Ureter (tissue), 1 donor: ENCODE measurements around the gene SNRPE. TPM values are rescaled to one million over a fixed set of nuclear protein-coding genes. Genes with fewer than 3 reads are reported as not detected.

Source experiments
- DNase-seq: peaks from one replicate; pipeline ENCODE4 v3.0.0-alpha.2; 2020; ENCODE audit warnings: low spot score
- total RNA-seq: library from RNA; stranded (reverse); gene quantifications from one replicate; pipeline ENCODE4 v1.2.4, GENCODE V29; 2023
- donor health status: DM: yes; HTN: yes; CAD: no.

SNRPE gene
- total RNA-seq, 1 donor from 2014 or later = 131 TPM

GRCh38 chr1:203880606-203881005 lies 19.2 kb downstream of the SNRPE start:
- DNase-seq = no peak

GRCh38 chr1:203888807-203889251 lies 27.4 kb downstream of the SNRPE start:
- DNase-seq = no peak

- DNase-seq = no peak
Observed at GRCh38 chr1:203891950-203892349, 30.6 kb downstream of the SNRPE start.

- DNase-seq = no peak
Observed at GRCh38 chr1:203898458-203899352, 37.3 kb downstream of the SNRPE start.

DNA sequence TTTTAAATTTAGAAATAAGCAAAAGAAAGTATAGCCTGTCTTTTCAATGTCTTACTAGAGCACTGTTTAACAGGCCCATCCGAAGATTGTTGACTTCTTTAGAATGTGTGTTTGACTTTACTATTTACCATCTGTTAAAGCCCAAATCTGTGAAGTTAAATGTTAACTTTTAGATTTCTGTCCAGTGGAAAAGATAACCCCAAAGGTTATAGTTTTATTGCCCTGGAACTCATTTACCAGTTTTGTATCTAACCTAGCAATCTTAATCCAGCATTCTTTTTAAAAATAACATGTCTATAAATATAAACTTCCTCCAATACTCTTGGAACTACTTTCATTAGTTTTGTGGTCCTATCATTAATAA lies 37.9 kb downstream of the SNRPE start:
- no peak for DNase-seq

DNA sequence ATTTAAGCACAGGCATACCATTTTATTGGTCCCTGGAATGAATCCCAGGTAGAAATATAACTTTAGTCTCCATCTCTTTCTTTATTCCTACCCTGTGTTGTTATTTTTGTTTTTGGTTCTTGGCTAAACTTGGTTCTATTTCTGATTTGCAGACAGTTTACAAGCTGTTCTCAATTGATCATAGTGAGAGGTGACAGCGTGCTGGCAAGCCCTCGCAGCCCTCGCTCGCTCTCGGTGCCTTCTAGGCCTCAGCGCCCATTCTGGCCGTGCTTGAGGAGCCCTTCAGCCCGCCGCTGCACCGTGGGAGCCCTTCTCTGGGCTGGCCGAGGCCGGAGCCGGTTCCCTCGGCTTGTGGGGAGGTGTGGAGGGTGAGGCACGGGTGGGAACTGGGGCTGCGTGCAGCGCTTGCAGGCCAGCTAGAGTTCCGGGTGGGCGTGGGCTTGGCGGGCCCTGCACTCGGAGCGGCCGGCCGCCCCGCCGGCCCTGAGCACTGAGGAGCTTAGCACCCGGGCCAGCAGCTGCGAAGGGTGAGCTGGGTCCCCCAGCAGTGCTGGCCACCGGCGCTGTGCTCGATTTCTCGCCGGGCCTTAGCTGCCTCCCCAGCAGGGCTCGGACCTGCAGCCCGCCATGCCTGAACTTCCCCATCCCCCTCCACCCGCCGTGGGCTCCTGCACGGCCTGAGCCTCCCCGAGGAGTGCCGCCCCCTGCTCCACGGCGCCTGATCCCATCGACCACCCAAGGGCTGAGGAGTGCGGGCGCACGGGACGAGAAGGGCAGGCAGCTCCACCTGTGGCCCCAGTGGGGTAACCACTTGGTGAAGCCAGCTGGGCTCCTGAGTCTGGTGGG lies 38.7 kb downstream of the SNRPE start:
- DNase-seq = no peak

- DNase-seq = no peak
Observed at GRCh38 chr1:203901581-203901980, 40.2 kb downstream of the SNRPE start.

- DNase-seq = no peak
Observed at GRCh38 chr1:203905275-203905674, 43.9 kb downstream of the SNRPE start.

DNA sequence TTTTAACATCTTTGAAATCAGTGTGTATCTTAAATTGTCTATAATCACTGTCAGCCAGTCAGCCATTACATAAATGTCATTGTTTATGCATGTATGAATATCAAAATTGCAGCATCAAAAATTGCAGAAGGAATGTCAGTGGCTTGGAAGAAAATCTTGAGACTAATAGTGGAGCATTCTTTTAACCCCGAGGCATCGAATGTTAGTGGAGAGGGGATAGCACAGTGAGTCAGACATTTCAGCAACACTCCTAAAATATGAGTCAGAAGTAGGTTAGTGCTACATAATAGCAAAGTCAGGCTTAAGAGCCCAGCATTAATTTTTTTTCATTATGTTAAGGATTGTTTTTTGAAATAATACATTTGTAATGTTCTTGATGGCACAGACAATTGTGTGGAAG lies 45.5 kb downstream of the SNRPE start:
- no peak for DNase-seq

- DNase-seq = no peak
Observed at GRCh38 chr1:203907901-203908300, 46.5 kb downstream of the SNRPE start.

DNA sequence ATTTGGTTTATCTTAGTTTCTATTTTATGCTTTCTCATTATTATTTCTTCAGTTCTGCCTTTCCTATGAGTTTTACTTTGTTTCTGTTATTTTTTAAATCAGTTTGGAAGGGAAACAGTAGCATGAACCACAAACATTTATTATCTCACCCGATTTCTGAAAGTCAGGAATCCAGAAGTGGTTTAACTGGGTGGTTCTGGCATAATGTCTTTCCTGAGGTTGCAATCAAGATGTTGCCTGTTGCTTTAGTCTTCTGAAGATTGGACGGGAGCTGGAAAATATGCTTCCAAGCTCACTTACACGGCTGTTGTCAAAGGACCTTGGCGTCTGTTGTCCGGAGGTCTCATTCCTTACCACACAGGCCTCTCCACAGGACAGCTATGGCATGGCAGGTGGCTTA lies 50.4 kb downstream of the SNRPE start:
- DNase-seq = no peak

DNA sequence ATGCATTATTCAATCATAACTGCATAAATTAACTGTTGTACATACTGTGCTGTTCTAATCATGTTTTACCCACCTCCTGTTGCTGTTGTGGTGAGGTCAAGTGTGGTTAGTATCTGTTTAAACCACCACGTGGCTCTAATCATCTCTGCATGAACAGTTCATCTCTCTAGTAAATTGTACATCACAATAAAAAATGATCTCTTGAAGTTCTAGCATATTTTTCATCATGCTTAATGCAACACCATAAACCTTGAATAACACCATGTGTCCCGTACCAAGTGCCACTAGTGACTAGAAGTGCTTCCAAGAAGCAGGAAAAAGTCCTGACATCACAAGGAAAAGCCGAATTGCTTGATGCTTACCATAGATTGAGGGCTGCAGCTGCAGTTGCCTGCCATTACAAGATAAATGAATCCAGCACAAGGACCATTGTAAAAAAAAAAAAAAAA lies 51.7 kb downstream of the SNRPE start:
- no peak for DNase-seq

GRCh38 chr1:203914292-203914691 lies 52.9 kb downstream of the SNRPE start:
- no peak for DNase-seq

DNA sequence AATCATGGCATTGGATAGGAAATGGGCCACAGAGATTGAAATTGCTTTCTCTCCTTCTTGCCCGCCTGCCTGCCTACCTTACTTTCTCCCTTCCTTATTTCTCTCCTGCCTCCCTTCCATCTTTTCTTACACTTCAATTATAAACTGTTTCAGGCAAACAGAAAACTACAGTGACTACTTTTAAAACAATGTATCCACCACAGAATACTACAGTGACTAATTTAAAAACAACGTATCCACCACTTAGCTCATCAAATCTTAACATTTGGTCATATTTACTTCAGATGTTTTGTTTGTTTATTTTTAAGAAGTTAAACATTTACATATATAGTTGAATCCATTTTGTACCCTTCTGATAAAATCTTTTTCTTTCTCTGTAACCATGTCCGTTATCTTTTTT lies 54.4 kb downstream of the SNRPE start:
- no peak for DNase-seq

DNA sequence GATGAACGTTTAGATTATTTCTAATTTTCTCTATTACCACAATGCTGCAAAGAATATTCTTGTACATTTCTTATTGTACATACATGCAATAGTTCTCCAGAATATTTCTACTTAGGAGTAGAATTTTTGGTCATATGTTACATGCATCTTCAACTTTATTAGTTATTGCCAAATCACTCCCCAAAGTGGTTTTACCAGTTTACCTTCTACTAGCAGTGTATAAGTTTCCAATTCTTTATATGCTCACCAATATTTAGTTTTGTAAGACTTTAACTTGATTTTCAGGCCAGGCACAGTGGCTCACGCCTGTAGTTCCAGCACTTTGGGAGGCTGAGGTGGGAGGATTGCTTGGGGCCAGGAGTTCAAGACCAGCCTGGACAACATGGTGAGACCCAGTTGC lies 55.4 kb downstream of the SNRPE start:
- no peak for DNase-seq

Other genes starting within 250 kb of the SNRPE start
- gene ATP2B4, start 234.8 kb upstream of the SNRPE start, total RNA-seq = 141 TPM
- gene LAX1, start 96.4 kb upstream of the SNRPE start, total RNA-seq = 2.2 TPM
- 34.3 TPM for gene ZBED6, start 66.0 kb upstream of the SNRPE start, total RNA-seq
- 71.8 TPM for gene ZC3H11A, start 66.0 kb upstream of the SNRPE start, total RNA-seq
- gene SOX13, start 211.5 kb downstream of the SNRPE start, total RNA-seq = 85.7 TPM